Esophagus squamous epithelium (tissue), 4 donors: Measurements from ENCODE around the gene CCR4.

Experiments
- POLR2A ChIP-seq, 4 donors: fragments of 450-650 bp; IDR thresholded peaks; one replicate each; pipeline ENCODE4 v1.6.1; 2017; ENCODE audit warnings: antibody characterized with exemption in 4 of 4, mild to moderate bottlenecking in 4 of 4, moderate library complexity in 3 of 4
- TF ChIP-seq, protein P1 (sequence below), 6 experiments: fragments of 450-650 bp in 4 of 6; fragments of 200-600 bp in 2 of 6; sonication (generic) in 2 of 6; IDR thresholded peaks; one replicate each; pipeline ENCODE4 v1.5.1; 2016 to 2019; ENCODE audit warnings: antibody characterized with exemption in 6 of 6, mild to moderate bottlenecking in 4 of 6, moderate library complexity in 4 of 6

DNA sequence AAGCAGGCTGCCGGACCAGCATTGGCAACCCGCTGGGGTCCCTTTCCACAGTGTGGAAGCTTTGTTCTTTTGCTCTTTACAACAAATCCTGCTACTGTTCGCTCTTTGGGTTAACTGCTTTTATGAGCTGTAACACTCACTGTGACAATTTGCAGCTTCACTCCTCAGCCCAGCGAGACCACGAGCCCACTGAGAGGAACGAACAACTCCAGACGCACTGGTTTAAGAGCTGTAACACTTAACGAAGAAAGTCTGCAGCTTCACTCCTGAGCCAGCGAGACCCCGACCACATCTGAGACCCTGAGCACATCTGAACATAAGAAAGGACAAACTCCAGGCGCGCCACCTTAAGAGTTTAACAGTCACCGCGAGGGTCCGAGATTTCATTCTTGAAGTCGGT is 10.7 kb upstream of the CCR4 start:
- TF ChIP-seq, protein P1, sequence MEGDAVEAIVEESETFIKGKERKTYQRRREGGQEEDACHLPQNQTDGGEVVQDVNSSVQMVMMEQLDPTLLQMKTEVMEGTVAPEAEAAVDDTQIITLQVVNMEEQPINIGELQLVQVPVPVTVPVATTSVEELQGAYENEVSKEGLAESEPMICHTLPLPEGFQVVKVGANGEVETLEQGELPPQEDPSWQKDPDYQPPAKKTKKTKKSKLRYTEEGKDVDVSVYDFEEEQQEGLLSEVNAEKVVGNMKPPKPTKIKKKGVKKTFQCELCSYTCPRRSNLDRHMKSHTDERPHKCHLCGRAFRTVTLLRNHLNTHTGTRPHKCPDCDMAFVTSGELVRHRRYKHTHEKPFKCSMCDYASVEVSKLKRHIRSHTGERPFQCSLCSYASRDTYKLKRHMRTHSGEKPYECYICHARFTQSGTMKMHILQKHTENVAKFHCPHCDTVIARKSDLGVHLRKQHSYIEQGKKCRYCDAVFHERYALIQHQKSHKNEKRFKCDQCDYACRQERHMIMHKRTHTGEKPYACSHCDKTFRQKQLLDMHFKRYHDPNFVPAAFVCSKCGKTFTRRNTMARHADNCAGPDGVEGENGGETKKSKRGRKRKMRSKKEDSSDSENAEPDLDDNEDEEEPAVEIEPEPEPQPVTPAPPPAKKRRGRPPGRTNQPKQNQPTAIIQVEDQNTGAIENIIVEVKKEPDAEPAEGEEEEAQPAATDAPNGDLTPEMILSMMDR (IDR thresholded peaks at IDR 0.05) = no peak
- TF ChIP-seq POLR2A (IDR thresholded peaks at IDR 0.05) = no peak
